ENCODE data around the gene C10orf120.
A peak's percentile ranks its signal among the peaks of the same experiment; 100 is the strongest.

Gene C10orf120

DNA sequence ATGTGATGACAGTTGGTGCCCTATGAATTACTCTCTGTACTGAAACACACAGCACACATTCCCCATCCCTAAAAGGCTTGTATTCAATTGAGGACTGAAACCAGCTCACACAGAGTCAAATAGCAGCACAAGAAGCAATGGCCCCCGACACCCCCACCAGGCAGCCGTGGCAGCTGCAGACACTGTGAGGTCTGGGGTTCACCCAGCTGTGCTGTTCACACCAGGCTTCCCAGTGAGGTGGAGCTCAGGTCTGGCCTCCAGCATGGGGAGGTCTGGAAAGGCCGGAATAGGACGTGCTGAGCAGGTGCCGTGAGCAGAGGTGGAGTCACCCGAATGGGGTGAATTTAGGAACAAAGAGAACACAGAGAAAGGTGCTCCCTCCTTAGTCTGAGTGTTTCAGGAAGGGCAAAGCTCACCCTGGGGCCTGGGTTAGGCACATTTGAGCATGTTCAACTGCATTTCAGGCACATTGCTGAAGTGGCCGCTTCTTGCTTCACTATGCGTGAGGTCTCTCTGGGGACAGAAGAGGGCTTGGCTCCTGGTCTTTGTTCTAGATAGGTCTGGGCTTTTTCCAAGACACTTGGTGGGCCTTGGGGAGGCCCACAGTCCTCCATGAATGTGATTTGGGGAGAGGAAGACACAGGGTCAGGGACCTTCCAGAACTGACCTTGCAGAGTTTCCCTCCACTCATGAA is 41.1 kb downstream of the C10orf120 start:
- no peak for DNase-seq

DNA sequence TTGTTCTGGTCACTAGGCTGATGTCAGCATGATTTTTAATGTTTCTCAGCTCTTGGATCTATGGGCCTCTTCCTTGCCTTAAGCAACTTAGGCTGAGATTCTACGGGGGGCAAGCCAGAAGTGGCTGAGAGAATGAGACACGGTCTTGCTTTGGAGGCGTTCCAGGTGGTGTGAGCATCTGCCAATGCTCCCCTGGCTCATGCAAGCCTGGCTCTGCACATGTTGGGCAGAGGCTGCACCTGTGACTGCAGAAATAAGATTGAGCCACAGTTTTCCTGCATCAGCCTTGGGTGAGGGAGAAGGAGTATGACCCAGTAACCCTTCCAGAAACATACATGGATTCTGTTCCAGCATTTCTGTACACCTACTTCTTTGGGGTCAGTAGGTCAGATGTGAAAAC is 41.9 kb downstream of the C10orf120 start:
- DNase-seq = no peak

DNA sequence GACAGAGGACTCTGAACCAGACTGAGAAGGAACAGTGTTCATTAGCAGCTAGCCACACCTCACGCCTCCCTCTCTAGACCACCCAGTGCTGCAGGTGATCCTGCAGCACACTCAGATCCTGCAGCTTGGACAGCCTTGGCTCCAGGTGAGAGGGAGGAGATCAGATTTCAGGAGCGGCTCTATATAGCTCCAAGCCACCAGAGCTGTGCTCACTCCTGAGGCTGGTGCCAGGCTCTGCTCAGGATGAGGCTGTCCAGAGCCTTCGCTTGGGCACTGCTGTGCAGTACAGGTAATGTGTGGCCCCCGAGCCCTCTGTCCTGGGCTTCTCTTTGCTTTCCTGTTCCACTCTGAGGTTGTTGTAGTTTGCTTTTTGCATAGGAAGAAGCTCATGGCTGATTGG is 42.4 kb downstream of the C10orf120 start:
- no peak for DNase-seq

DNA sequence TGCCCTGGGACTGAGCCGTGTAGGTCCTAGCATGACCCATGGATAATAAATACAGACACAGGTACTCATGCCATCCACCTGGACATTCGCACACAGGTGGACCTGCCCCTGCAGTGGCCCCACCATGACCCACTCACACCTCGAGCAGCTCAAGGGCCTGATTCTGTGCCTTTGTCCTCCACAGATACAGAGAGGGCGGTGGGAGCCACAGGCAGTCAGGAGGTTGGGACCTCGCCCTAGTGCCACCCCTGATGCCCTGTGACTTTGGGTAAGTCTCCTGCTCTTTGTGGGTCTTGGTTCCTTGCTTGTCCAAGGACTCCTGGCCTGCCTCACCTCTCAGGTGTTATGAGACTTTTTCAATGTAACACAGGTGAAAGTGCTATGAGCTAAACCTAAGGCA is 42.9 kb downstream of the C10orf120 start:
- no peak for DNase-seq

DNA sequence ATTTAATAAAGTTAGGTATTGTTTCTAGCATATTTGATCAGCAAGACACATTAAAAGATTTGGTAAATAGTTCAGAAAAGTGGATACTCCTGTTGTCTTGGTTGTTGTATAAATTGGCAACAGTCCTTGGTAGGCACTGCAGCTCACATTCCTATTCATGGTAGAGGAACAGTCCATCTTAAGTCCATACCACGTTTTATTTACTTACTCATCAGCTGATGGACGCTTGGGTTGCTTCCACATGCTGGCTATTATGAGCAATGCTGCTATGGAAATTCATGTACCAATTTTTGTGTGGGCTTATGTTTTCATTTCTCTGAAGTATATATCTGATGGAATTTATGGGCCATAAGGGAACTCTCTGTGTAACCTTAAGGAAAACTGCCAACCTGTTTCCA is 43.3 kb downstream of the C10orf120 start:
- no peak for DNase-seq

DNA sequence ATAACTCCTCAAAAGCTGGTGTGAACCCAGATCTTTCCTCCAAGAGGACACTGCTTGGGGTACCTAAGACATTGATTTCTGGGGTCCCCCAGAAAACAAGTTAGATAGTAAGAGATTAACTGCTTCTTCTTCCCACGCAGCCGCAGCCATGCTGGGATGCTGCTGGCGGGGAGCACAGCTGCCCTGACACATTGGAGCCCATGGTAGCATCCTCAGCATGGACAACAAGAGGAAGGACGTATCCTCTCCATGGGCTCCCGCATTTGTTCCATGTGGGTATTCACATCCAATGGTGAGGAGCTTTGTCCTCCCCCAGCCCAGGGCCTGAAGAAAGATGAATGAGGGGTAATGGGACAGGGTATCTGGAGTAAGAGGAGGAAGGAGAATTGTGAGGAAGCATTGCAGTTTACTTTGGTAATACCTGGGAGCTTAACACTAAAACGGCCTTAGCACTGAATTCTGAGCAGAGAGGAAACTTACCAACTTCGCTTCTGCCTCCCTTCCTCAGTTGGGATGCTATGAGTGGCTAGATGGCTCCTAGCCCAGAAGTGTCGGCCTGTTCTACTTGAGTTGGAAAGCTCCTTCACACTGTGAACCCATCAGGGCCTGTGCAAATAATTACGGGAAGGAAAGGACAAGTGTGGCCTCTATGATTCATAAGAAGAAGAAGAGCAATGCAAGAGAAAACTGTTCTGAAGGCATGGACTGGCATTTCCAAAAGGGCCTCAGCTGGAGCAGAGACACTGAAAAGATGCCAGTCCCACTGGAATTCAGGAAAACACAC is 43.9 kb downstream of the C10orf120 start:
- DNase-seq = no peak

DNA sequence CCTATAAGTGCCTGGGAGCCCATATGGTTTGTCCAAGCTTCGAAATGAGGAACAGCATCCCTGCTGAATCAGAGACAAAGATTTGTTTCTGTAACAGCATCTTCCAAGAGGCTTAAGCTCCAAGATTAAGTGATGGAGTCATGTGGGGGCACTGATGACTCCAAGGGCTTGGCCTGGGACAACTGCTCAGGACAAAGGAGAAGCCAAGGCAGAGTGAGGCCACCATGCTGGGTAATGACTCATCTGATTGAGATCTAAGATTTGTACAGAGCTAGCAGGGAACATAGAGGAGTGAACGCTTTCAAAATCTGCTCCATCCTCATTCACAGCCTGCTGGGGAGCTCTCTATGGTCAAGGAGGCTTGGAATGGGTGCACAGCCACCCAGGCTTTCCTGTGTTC is 49.3 kb downstream of the C10orf120 start:
- DNase-seq = no peak

DNA sequence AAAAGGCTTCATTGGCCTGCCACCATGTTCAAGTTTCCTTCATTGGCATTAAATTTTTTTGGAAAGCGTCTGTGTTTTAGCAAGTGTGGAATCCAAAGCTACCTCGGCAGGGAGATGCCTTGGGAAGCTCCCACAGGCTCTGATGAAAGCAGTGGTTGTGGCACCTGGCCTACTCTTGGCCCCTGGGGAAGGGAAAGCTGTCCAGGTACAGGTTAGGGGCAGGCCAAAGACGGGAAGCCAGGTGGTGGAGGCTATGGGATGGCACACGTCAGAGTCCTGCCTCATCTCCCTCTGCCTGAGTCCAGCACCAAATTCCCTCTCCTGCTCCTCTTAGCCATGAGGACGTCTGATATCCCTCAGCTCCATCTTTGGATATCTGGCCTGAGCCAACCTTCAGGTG is 49.7 kb downstream of the C10orf120 start:
- no peak for DNase-seq

DNA sequence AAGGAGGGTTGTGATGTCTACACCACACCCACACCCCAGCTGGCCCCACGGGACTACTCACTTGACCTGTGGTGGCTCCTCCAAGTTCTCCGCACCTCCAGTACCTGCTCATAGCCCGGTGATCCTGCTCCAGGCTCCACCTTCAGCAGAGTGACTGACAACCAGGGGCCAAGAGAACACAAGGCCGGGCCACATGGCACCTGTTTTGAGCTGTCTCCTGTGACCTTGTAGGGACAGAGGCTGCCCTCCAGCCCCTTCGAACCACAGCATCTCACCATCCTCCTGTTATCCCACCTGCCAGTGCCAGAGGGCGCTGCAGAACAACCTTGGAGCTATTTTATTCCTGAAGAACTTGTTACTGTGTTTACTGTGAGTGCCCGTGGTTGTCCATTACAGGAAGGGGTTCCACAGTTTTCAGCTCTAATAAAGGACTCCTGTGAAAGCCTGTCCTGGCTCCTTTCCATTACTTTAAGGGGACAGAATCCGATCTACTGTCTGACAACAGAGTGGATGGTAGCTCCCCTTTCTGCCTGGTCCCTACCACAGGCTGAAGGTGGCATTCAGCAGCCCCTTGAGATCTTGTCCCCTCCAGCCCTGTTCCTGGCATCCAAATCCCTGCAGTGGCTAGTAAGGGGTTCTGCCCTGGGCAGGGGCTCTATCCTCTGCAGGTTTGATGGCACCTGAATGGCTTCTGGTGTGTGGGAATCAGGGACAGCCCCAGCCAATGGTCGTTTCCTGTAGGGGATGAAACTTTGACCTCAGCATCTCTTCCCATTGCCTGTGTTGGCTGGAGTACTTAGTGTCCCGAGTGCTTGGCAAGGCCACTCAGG is 50.8 kb downstream of the C10orf120 start:
- peak; percentile 28 for DNase-seq
